HUDEP-2 (cell line): ENCODE results near the gene OR2AP1.
A peak's percentile ranks its signal among the peaks of the same experiment; 100 is the strongest.
"Not testable (repeated sequence)": the region's sequence is repeated elsewhere in the genome, so short reads cannot be mapped to it uniquely, and the experiment has no call there.

Experiments used
- DNase-seq, 76 experiments: peaks; one replicate each; lab custom pipeline; 2025; ENCODE audit not compliant: unreplicated experiment in 76 of 76; lab: John Stamatoyannopoulos, UW

OR2AP1 gene

GRCh38 chr12:55572168-55572567 lies at the start of gene OR2AP1:
Gene OR2AP1 (plus strand): TSS chr12:55572468. CDS start chr12:55574415, 1,947 bp downstream.
- no peak for DNase-seq

- not testable (repeated sequence) for DNase-seq
These were observed 24.0 kb upstream of the OR2AP1 start for GRCh38 chr12:55548235-55548634.

GRCh38 chr12:55548756-55549155 lies 23.5 kb upstream of the OR2AP1 start:
- no peak for DNase-seq

GRCh38 chr12:55549302-55549701 lies 23.0 kb upstream of the OR2AP1 start, which contains the start of gene OR6C4:
Gene OR6C4 (plus strand): TSS chr12:55549602. CDS start chr12:55551227, 1,625 bp downstream.
- no peak for DNase-seq

- no peak for DNase-seq
These were observed 18.0 kb upstream of the OR2AP1 start for GRCh38 chr12:55554296-55554695.

GRCh38 chr12:55570060-55570459 lies 2.2 kb upstream of the OR2AP1 start:
- not testable (repeated sequence) for DNase-seq

- not testable (repeated sequence) for DNase-seq
These were observed 1.6 kb upstream of the OR2AP1 start for GRCh38 chr12:55570689-55571088.

GRCh38 chr12:55582066-55582465 lies 9.8 kb downstream of the OR2AP1 start:
- DNase-seq: no peak

- no peak for DNase-seq
These were observed 13.5 kb downstream of the OR2AP1 start for GRCh38 chr12:55585817-55586216.

GRCh38 chr12:55590152-55590551 lies 17.9 kb downstream of the OR2AP1 start:
- DNase-seq: not testable (repeated sequence)

- DNase-seq: no peak
These were observed 35.7 kb downstream of the OR2AP1 start for GRCh38 chr12:55607821-55608594.

GRCh38 chr12:55610598-55610997 lies 38.3 kb downstream of the OR2AP1 start:
- DNase-seq: no peak

GRCh38 chr12:55612646-55613045 lies 40.4 kb downstream of the OR2AP1 start:
- no peak for DNase-seq

GRCh38 chr12:55614764-55615163 lies 42.5 kb downstream of the OR2AP1 start:
- DNase-seq: no peak

GRCh38 chr12:55619354-55620138 lies 47.3 kb downstream of the OR2AP1 start:
- DNase-seq: peak in 52 of 76 experiments; percentile 4 to 84 (median 58)

GRCh38 chr12:55624056-55624455 lies 51.8 kb downstream of the OR2AP1 start:
- DNase-seq: no peak
